ENCODE results near the gene C3. TPM values are rescaled to one million over a fixed set of nuclear protein-coding genes. Genes with fewer than 3 reads are reported as not detected.

C3 gene
- total and polyA plus RNA-seq, 2 donors: 46.1 to 311 TPM

DNA sequence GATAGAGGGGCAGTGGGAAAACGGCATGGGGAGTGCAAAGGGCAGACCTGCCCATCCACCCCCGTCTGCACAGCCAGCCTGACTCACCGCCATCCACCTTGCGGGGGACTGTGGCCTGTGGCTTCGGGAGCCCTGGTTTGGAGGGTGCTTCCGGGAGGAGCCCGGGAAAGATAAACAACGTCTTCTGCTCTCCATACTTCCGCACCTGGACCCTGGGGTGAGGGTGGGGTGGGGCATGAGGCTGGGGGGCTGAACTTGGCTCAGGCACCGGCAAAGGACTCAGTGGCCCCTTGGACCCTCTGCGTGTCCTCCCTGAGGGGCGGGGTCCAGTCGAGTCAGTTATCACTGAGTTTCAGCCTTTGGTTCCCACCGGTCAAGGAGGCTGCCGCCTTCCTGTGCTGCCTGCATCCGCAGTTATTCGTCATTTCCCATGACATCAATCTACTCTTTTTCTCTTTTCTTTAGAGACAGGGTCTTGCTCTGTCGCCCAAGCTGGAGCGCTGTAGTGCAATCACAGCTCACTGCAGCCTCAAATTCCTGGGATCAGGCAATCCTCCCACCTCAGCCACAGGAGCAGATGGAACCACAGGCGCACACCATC lies 13.7 kb upstream of the C3 start:
- H3K27ac ChIP-seq (ENCODE audit: low read depth in 1 of 2, low read length in 1 of 2): no peak overlapping the region
- peaks cover 15 to 40% of the 10 kb centered on the region in 2 donors for H3K36me3 ChIP-seq (ENCODE audit: control insufficient read depth in 2 of 2, insufficient read depth in 2 of 2, low read length in 1 of 2)
- no peak overlapping the region for H3K4me3 ChIP-seq (ENCODE audit: low read length in 2 of 2)
- no peaks in the 10 kb centered on the region for H3K27me3 ChIP-seq (ENCODE audit: control insufficient read depth in 2 of 2, insufficient read depth in 1 of 2, low read length in 1 of 2)
- peaks cover 17 to 31% of the 10 kb centered on the region in 2 donors for H3K4me1 ChIP-seq (ENCODE audit: control insufficient read depth in 2 of 2, insufficient read depth in 2 of 2, low read length in 2 of 2)
- DNase-seq (ENCODE audit: low read depth in 6 of 9, low spot score in 9 of 9): no peak
- 93% methylated on average over 20 of the region's 20 CpGs for WGBS
- H3K9me3 ChIP-seq (ENCODE audit: control insufficient read depth in 2 of 2, insufficient read depth in 1 of 2, low read length in 1 of 2): peaks cover 0 to 2% of the 10 kb centered on the region in 2 donors

DNA sequence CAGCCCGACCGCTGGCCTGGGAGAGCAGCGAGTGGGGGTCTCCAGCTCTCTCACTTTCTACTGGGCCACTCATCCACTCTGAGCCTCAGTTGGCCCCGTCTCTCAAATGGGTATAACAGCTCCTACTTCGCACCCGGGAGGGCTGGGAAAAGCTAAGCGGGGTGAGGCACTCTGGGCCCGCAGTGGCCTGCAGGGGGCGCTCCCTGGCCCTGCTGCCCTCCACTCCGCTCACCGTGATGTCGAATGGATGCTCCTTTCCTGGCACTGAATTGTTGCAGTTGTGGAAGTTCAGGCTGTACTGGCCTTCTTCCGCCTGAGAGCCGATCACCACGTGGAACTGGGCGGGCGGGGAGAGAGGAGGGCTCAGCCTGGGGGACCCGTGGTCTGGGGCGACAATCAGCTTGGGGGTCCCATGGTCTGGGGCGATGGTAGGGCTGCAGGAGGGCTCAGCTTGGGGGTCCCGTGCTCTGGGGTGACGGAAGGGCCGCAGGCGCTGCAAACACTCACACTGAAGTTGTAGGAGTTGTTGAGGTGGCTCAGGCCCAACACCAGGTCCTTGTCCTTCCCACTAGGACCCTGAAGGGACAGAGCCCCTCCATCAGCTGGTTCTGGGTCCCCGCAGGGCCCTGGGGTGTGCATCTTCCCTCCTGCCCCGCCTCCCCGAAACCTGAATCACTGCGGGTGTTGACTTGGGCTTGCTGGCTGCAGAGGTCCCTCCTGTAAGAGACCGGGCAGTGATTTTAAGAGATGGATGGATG lies 13.1 kb upstream of the C3 start:
- Histone ChIP-seq H3K9me3 (ENCODE audit: control insufficient read depth in 2 of 2, insufficient read depth in 1 of 2, low read length in 1 of 2) (peaks cover 0 to 2% of the 10 kb centered on the region in 2 donors), H3K36me3 (ENCODE audit: control insufficient read depth in 2 of 2, insufficient read depth in 2 of 2, low read length in 1 of 2) (peaks cover 15 to 40% of the 10 kb centered on the region in 2 donors), H3K27ac (ENCODE audit: low read depth in 1 of 2, low read length in 1 of 2) (no peak overlapping the region), H3K27me3 (ENCODE audit: control insufficient read depth in 2 of 2, insufficient read depth in 1 of 2, low read length in 1 of 2) (no peaks in the 10 kb centered on the region), H3K4me3 (ENCODE audit: low read length in 2 of 2) (no peak overlapping the region), H3K4me1 (ENCODE audit: control insufficient read depth in 2 of 2, insufficient read depth in 2 of 2, low read length in 2 of 2) (peaks cover 10 to 24% of the 10 kb centered on the region in 2 donors)
- WGBS: 97% methylated on average over 29 of the region's 29 CpGs
- no peak for DNase-seq (ENCODE audit: low read depth in 6 of 9, low spot score in 9 of 9)

DNA sequence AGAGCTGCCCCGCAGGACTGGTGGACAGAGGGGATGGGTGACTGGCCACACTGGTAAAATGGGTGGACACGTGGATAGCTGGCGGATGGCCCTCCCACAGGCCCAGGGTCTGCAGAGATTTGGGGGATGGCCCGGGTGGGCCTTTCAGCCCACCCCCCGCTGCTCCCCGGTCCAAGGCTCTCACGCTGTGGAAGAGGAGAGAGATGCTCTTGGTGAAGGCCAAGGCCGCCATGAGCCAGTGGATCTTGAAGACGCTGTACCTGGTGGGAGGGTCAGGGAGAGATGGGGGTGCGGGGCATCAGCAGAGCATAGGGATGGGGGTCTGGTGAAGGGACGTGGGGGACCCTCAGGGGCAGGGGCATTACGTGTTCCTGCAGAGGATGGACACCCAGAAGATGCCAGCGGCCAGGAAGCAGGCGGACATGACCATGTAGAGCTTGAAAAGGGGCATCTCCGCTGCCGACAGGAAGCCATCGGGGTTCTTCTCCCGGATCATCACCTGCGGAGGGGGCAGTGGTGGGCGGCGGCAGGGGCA lies 12.4 kb upstream of the C3 start:
- Histone ChIP-seq H3K4me1 (ENCODE audit: control insufficient read depth in 2 of 2, insufficient read depth in 2 of 2, low read length in 2 of 2) (peaks cover 3 to 17% of the 10 kb centered on the region in 2 donors), H3K36me3 (ENCODE audit: control insufficient read depth in 2 of 2, insufficient read depth in 2 of 2, low read length in 1 of 2) (peaks cover 15 to 40% of the 10 kb centered on the region in 2 donors), H3K4me3 (ENCODE audit: low read length in 2 of 2) (no peak overlapping the region), H3K9me3 (ENCODE audit: control insufficient read depth in 2 of 2, insufficient read depth in 1 of 2, low read length in 1 of 2) (peaks cover 0 to 2% of the 10 kb centered on the region in 2 donors), H3K27ac (ENCODE audit: low read depth in 1 of 2, low read length in 1 of 2) (no peak overlapping the region), H3K27me3 (ENCODE audit: control insufficient read depth in 2 of 2, insufficient read depth in 1 of 2, low read length in 1 of 2) (no peaks in the 10 kb centered on the region)
- no peak for DNase-seq (ENCODE audit: low read depth in 6 of 9, low spot score in 9 of 9)
- 95% methylated on average over 21 of the region's 21 CpGs for WGBS

DNA sequence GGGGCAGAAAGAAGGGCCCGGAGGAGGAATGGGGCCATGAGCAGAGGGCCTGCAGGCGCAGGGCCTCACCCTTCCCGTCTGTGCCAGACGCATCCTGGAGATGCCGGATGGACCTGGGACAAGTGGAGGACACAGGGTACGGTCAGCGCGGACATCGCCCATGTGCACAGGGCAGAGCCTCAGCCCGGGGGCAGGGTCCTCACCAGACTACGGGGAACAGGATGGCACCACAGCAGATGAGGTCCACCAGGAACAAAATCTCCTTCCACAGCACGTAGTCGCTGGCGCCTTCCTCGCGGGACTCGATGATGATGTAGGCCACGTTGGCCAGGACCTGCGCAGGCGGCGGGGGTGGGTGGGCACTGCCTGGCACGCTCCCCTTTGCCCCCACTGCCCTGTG lies 11.4 kb upstream of the C3 start:
- no peak overlapping the region for H3K27ac ChIP-seq (ENCODE audit: low read depth in 1 of 2, low read length in 1 of 2)
- peaks cover 0 to under 1% of the 10 kb centered on the region in 2 donors for H3K9me3 ChIP-seq (ENCODE audit: control insufficient read depth in 2 of 2, insufficient read depth in 1 of 2, low read length in 1 of 2)
- no peak for DNase-seq (ENCODE audit: low read depth in 6 of 9, low spot score in 9 of 9)
- peaks cover 2 to 14% of the 10 kb centered on the region in 2 donors for H3K4me1 ChIP-seq (ENCODE audit: control insufficient read depth in 2 of 2, insufficient read depth in 2 of 2, low read length in 2 of 2)
- WGBS: 94% methylated on average over 22 of the region's 22 CpGs
- H3K4me3 ChIP-seq (ENCODE audit: low read length in 2 of 2): no peak overlapping the region
- peaks cover 15 to 40% of the 10 kb centered on the region in 2 donors for H3K36me3 ChIP-seq (ENCODE audit: control insufficient read depth in 2 of 2, insufficient read depth in 2 of 2, low read length in 1 of 2)
- H3K27me3 ChIP-seq (ENCODE audit: control insufficient read depth in 2 of 2, insufficient read depth in 1 of 2, low read length in 1 of 2): no peaks in the 10 kb centered on the region

DNA sequence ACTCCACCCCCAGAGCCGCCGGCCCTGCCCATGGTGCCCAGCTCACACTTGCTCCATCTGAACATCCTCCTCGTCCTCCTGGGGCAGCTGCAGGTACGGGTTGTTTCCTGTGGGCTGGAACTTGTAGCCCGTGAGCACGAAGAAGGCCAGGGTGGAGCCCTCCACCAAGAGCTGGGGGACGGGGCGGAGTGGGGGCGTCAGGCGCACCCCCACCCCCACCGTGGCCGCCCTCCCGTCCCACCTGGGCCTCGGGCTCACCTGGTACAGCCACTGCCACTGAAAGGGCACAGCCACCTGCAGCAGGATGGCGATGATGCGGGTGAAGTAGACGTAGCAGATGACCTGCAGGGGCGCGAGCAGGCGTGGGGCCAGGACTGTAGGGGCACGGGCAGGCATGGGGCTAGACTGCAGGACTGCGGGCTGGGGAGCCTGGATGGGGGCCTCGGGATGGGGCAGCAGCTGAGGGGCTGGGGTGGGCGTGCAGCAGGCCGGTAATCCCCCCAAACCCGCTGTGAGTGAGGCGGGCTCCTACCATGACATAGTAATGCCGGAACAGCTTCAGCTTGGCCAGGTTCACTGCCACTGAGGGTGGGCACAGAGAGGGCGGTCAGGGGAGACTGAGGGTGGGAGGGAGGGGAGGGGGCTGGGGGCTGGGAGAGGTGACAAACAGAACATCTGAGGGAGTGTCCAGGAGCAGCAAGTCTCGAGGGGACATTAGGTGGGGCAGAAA lies 10.7 kb upstream of the C3 start:
- Histone ChIP-seq H3K27me3 (ENCODE audit: control insufficient read depth in 2 of 2, insufficient read depth in 1 of 2, low read length in 1 of 2) (no peaks in the 10 kb centered on the region), H3K4me1 (ENCODE audit: control insufficient read depth in 2 of 2, insufficient read depth in 2 of 2, low read length in 2 of 2) (peaks cover under 1 to 7% of the 10 kb centered on the region in 2 donors), H3K36me3 (ENCODE audit: control insufficient read depth in 2 of 2, insufficient read depth in 2 of 2, low read length in 1 of 2) (peaks cover 15 to 40% of the 10 kb centered on the region in 2 donors), H3K9me3 (ENCODE audit: control insufficient read depth in 2 of 2, insufficient read depth in 1 of 2, low read length in 1 of 2) (no peaks in the 10 kb centered on the region), H3K27ac (ENCODE audit: low read depth in 1 of 2, low read length in 1 of 2) (peak overlapping the region in 1 of 2 donors; percentile 8), H3K4me3 (ENCODE audit: low read length in 2 of 2) (no peak overlapping the region)
- no peak for DNase-seq (ENCODE audit: low read depth in 6 of 9, low spot score in 9 of 9)
- 95% methylated on average over 30 of the region's 30 CpGs for WGBS

DNA sequence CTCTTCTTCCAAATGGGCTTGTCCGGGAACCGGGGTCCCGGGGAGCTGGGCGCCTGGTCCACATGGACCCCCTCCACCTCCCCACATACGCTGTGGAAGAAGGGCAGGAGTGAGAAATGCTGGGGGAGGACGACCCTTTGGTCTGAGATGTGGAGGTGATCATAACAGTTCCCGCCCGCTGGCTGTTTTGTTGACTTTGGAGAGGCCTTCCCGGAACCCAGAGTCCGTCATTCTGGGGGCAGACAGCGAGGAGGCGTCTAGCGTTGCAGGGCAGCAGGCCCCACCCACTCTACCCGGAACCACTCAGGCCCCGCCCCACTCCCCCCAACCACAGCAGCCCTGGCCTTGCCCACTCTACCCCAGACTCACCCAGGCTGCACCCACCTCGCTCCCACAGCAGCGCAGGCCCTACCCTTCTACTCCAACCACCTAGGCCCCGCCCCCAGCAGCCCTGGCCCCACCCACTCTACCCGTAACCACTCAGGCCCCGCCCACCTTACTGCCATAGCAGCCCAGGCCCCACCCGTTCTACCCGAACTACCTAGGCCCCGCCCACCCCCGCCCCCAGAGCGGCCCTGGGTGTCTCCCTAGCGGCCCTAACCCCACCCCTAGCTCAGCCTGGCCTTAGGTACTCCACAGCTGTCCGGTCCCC lies 9.8 kb upstream of the C3 start:
- peak in 1 of 9 donors; percentile 18 for DNase-seq (ENCODE audit: low read depth in 6 of 9, low spot score in 9 of 9)
- no peak overlapping the region for H3K4me3 ChIP-seq (ENCODE audit: low read length in 2 of 2)
- H3K4me1 ChIP-seq (ENCODE audit: control insufficient read depth in 2 of 2, insufficient read depth in 2 of 2, low read length in 2 of 2): no peaks in the 10 kb centered on the region
- no peaks in the 10 kb centered on the region for H3K9me3 ChIP-seq (ENCODE audit: control insufficient read depth in 2 of 2, insufficient read depth in 1 of 2, low read length in 1 of 2)
- H3K27me3 ChIP-seq (ENCODE audit: control insufficient read depth in 2 of 2, insufficient read depth in 1 of 2, low read length in 1 of 2): no peaks in the 10 kb centered on the region
- 94% methylated on average over 27 of the region's 27 CpGs for WGBS
- H3K36me3 ChIP-seq (ENCODE audit: control insufficient read depth in 2 of 2, insufficient read depth in 2 of 2, low read length in 1 of 2): peaks cover 15 to 40% of the 10 kb centered on the region in 2 donors
- peak overlapping the region in 1 of 2 donors; percentile 61 for H3K27ac ChIP-seq (ENCODE audit: low read depth in 1 of 2, low read length in 1 of 2)

DNA sequence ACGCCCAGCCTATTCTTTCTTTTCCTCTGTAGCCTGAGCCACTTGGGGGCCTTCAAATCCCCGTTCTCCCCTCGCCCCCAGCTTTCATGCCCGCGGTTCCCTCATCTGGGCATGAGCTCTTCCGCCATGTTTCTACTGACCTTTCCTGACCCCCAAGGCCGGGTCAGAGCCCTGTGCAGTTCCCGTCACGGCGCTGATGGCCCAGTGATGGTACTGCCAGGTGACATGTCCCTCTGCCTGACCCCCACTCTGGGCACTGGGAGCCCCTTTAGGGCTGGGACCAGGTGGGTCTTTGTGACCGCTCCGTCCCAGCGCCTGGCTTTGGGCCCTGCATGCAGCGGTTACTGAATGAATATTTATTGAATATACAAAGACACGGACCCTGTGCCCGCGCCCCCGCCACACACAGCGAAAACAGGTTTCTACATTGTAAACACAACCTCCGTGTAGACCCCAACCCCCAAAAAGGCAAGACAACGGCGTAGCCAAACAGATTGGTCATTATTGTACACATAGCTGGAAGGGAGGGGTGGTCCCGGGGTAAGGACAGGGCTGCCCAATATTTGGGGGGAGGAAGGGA lies 9.2 kb upstream of the C3 start:
- Histone ChIP-seq H3K9me3 (ENCODE audit: control insufficient read depth in 2 of 2, insufficient read depth in 1 of 2, low read length in 1 of 2) (no peaks in the 10 kb centered on the region), H3K27me3 (ENCODE audit: control insufficient read depth in 2 of 2, insufficient read depth in 1 of 2, low read length in 1 of 2) (no peaks in the 10 kb centered on the region), H3K27ac (ENCODE audit: low read depth in 1 of 2, low read length in 1 of 2) (peak overlapping the region in 1 of 2 donors; percentile 61), H3K36me3 (ENCODE audit: control insufficient read depth in 2 of 2, insufficient read depth in 2 of 2, low read length in 1 of 2) (peaks cover 15 to 40% of the 10 kb centered on the region in 2 donors), H3K4me3 (ENCODE audit: low read length in 2 of 2) (no peak overlapping the region), H3K4me1 (ENCODE audit: control insufficient read depth in 2 of 2, insufficient read depth in 2 of 2, low read length in 2 of 2) (no peaks in the 10 kb centered on the region)
- WGBS: 97% methylated on average over 23 of the region's 23 CpGs
- DNase-seq (ENCODE audit: low read depth in 6 of 9, low spot score in 9 of 9): no peak

DNA sequence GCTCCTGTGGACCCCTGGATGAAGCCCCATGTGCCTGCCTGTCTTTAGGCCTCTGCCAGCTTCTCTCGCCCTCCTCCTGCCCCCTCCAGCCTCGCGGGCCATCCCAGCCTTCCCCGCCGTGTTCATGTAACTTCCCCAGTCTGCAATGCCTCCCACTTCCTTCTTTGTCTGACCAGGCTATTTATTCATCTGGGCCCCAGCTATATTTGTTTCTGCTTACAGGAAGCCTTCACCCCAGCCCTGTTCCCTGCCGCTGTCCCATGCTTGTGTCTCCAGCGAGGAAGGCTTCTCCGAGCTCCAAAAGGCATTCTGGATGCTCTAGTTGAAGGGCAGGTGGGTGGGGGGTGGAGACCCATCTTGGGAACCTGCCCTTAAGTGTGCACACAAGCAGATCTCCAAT lies 7.9 kb upstream of the C3 start:
- Histone ChIP-seq H3K36me3 (ENCODE audit: control insufficient read depth in 2 of 2, insufficient read depth in 2 of 2, low read length in 1 of 2) (peaks cover 11 to 32% of the 10 kb centered on the region in 2 donors), H3K27me3 (ENCODE audit: control insufficient read depth in 2 of 2, insufficient read depth in 1 of 2, low read length in 1 of 2) (no peaks in the 10 kb centered on the region), H3K9me3 (ENCODE audit: control insufficient read depth in 2 of 2, insufficient read depth in 1 of 2, low read length in 1 of 2) (no peaks in the 10 kb centered on the region), H3K4me1 (ENCODE audit: control insufficient read depth in 2 of 2, insufficient read depth in 2 of 2, low read length in 2 of 2) (no peaks in the 10 kb centered on the region), H3K27ac (ENCODE audit: low read depth in 1 of 2, low read length in 1 of 2) (no peak overlapping the region), H3K4me3 (ENCODE audit: low read length in 2 of 2) (no peak overlapping the region)
- no peak for DNase-seq (ENCODE audit: low read depth in 6 of 9, low spot score in 9 of 9)
- 22% methylated on average over 8 of the region's 8 CpGs for WGBS
